GM13976 (cell line): Measurements from ENCODE around the gene YY1.

Experiments used
- DNase-seq: peaks from one replicate; pipeline ENCODE4 v3.0.0; 2012; ENCODE audit warnings: low spot score
- CTCF ChIP-seq: IDR thresholded peaks from 2 replicates; pipeline ENCODE4 v1.5.1; 2012; ENCODE audit warnings: borderline replicate concordance, mild to moderate bottlenecking; ENCODE audit not compliant: insufficient read depth; ENCODE audit errors: extremely low read depth, missing control alignments, control extremely low read depth
- in situ Hi-C: fragments of 300-500 bp; cut with MboI; formaldehyde crosslinking; loops from one replicate; pipeline ENCODE4 v1.12.0; 2022; ENCODE audit warnings: low sequenced_read_pairs, mixed read lengths, inconsistent platforms; ENCODE audit not compliant: unreplicated experiment

The YY1 gene

GRCh38 chr14:100330007-100330344, 91.0 kb downstream of the YY1 start:
- in situ Hi-C loops = no loop called here
- no peak for TF ChIP-seq CTCF
- no peak for DNase-seq

- DNase-seq = no peak
- in situ Hi-C loops = no loop called here
- no peak for TF ChIP-seq CTCF
These were observed 91.5 kb downstream of the YY1 start for GRCh38 chr14:100330388-100330931.

GRCh38 chr14:100332071-100332639, 93.2 kb downstream of the YY1 start:
- DNase-seq = no peak
- no peak for TF ChIP-seq CTCF

More at GRCh38 chr14:100332071-100332639, 93.2 kb downstream of the YY1 start:
- in situ Hi-C loops = no loop called here
